BJ (cell line): ENCODE data around the gene MRPL48. TPM values are rescaled to one million over a fixed set of nuclear protein-coding genes. Genes with fewer than 3 reads are reported as not detected.

ENCODE experiments used
- CTCF ChIA-PET: fragments of 350-600 bp; formaldehyde crosslinking; extraction: SDS; loops from one replicate; lab custom pipeline; 2021; ENCODE audit warnings: antibody characterized with exemption, inconsistent platforms; lab: Yijun Ruan, JAX
- POLR2A ChIA-PET: fragments of 300-600 bp; sonication (Branson Sonifier 250); formaldehyde crosslinking; extraction: SDS; loops from one replicate; lab custom pipeline; 2021; ENCODE audit warnings: antibody characterized with exemption; lab: Charles Lee
- DNase-seq: peaks from one replicate; pipeline ENCODE4 v3.0.0-alpha.2; 2011; ENCODE audit warnings: low read depth
- H3K27me3 ChIP-seq: 2 replicates; pipeline ENCODE4 v1.6.0; 2011; ENCODE audit warnings: low read length; ENCODE audit not compliant: control insufficient read depth, insufficient read depth
- H3K36me3 ChIP-seq: 2 replicates; pipeline ENCODE4 v1.5.1; 2011; ENCODE audit warnings: low read length; ENCODE audit not compliant: control insufficient read depth, insufficient read depth
- H3K4me3 ChIP-seq: 2 replicates; pipeline ENCODE4 v1.5.1; 2011; ENCODE audit warnings: low read depth, mild to moderate bottlenecking, control low read depth, low read length
- polyA plus RNA-seq: library from polyadenylated mRNA; depleted of rRNA; stranded (reverse); fragments of >200 nt; gene quantifications from 2 replicates; pipeline ENCODE4 v1.2.3, GENCODE V29; 2011
- TF ChIP-seq, protein P1 (sequence below): IDR thresholded peaks from 2 replicates; pipeline ENCODE4 v1.5.1; 2011; ENCODE audit warnings: low read depth, mild to moderate bottlenecking, control low read depth, inconsistent platforms, low read length, moderate library complexity; ENCODE audit not compliant: insufficient read depth

MRPL48 gene
- polyA plus RNA-seq, 1 experiment = 52.3 TPM

DNA sequence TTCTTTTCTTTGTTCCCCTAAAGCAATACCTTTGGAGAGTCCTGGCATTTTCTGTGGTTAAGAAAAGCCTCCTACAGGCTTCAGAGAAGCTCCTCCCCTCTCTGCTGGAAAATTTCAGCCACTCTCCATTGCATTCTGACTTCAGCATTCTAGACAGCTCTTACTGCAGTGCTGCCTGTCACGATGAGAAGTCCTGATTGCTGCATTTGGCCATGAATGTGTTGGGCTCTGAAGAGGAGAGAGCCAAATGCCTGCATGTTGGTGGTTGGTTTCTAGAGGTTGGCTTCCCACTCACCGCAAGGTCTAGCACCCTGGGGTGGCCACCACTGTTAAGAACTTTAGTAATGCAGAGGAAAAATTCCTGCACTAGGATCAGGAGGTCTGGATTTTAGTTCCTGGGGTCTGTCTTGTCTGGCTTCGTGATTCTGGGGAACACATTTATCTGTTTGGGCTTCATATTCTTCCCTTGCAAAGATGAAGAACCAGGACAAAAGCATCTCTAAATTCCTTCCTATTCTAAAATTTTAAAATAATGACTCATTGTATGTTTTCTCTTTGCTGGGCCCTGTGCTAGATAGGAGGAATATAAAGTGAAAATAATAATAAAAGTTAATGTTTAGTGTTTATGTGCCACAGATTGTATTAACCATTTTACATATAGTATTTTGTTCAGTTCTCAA is 50.9 kb downstream of the MRPL48 start:
- no peak for DNase-seq
- ChIA-PET CTCF (no interaction called here), POLR2A (no interaction called here)
- Histone ChIP-seq H3K4me3 (no peak overlapping the region), H3K36me3 (no peaks in the 10 kb centered on the region), H3K27me3 (no peaks in the 10 kb centered on the region)
- TF ChIP-seq, protein P1, sequence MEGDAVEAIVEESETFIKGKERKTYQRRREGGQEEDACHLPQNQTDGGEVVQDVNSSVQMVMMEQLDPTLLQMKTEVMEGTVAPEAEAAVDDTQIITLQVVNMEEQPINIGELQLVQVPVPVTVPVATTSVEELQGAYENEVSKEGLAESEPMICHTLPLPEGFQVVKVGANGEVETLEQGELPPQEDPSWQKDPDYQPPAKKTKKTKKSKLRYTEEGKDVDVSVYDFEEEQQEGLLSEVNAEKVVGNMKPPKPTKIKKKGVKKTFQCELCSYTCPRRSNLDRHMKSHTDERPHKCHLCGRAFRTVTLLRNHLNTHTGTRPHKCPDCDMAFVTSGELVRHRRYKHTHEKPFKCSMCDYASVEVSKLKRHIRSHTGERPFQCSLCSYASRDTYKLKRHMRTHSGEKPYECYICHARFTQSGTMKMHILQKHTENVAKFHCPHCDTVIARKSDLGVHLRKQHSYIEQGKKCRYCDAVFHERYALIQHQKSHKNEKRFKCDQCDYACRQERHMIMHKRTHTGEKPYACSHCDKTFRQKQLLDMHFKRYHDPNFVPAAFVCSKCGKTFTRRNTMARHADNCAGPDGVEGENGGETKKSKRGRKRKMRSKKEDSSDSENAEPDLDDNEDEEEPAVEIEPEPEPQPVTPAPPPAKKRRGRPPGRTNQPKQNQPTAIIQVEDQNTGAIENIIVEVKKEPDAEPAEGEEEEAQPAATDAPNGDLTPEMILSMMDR = no peak

DNA sequence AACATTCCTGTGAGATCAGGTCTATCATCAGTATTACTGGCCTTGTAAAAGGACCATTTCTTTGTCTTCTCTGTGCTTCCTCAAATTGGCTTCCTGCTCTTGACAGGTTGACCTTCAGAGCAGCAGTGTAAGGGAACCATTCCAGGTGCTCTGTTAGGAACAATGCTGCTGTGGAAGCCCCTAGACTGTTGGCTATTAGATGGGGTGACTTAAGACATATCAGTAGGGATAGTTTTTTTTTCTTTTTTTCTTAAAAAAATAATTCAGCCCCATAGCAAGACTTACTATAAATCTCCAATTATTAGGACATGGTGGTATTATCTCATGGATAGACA is 51.4 kb downstream of the MRPL48 start:
- no peaks in the 10 kb centered on the region for H3K36me3 ChIP-seq
- H3K27me3 ChIP-seq = no peaks in the 10 kb centered on the region
- POLR2A ChIA-PET = no interaction called here

DNA sequence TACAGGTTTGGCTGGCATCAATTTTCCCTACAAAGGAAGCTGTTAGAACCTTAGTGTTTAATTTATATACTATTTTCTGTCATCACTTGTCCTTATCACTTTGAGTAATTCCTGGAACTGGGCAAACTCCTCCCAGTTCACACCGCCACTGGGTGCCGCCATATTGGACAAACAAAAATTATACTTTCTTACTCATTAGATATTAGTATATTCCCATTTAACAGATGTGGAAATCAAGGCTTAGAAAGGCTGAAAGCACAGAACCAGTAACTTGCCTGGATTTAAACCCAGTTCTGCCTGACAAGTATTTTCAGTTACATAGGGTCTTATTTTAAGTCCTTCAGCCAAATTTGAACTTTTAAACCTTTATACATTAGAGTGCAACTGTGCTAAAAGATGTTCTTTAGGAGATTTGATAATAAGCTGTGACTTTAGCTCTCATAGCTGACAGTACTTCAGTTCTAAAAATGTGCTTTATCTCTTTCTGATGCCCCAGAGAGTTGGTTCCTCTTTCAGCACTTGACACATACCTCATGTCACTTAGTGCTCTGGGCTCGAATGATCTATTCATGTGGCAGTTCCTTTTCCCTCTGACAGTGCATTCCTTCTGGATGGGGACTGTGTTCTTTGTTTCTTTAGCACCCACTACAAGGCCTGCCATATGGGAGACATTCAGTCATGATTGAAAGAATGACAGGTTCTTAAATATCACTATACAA is 63.5 kb downstream of the MRPL48 start:
- TF ChIP-seq, protein P1 = no peak
- no peak overlapping the region for H3K4me3 ChIP-seq
- POLR2A ChIA-PET = no interaction called here
- CTCF ChIA-PET = no interaction called here
- no peaks in the 10 kb centered on the region for H3K36me3 ChIP-seq
- DNase-seq = no peak
- no peaks in the 10 kb centered on the region for H3K27me3 ChIP-seq

More for the DNA sequence above, 51.4 kb downstream of the MRPL48 start:
- TF ChIP-seq, protein P1 = no peak
- DNase-seq = no peak
- no peak overlapping the region for H3K4me3 ChIP-seq
- CTCF ChIA-PET = no interaction called here

DNA sequence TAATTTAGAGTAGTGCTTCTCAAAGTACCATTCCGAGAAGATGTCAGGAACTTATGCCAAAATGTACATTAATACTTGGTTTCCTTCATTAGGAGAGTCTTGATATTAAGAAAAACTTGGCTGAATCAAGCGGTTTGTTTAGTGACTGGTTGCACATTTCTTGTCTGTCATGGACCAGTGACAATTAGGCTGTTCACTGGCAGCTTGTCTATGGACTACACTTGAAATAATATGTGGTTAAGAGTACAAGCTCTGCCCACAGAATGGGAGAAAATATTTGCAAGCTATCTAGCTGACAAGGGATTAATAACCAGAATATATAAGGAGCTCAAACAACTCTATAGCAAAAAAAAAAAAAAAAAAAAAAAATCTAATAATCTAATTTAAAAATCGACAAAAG is 64.4 kb downstream of the MRPL48 start:
- Histone ChIP-seq H3K4me3 (no peak overlapping the region), H3K27me3 (no peaks in the 10 kb centered on the region), H3K36me3 (no peaks in the 10 kb centered on the region)
- DNase-seq = no peak
- ChIA-PET POLR2A (no interaction called here), CTCF (no interaction called here)
- TF ChIP-seq, protein P1 = no peak

DNA sequence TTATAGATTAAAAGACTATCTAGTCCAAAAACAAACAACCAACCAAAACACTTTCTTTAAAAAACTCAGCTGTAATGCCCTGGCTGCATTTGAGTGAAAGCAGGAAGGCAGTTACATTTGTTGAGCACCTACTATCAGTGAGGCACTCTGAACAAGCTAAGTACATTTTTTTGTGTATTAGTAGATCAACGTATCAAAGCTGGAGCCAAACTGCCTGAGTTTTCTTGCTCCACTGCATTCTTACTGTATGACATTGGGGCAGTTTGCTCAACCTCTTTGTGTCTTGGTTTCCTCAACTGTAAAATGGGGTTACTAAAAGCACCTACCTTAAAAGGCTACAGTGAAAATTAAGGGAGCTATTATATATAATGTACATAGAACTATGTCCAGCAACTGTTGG is 67.0 kb downstream of the MRPL48 start:
- POLR2A ChIA-PET = no interaction called here
- TF ChIP-seq, protein P1 = no peak
- H3K36me3 ChIP-seq = no peaks in the 10 kb centered on the region
- DNase-seq = no peak
- CTCF ChIA-PET = interaction anchor here (1.1 kb wide), 1 partner anchor 25 kb away, joined by 3 read pairs; no protein-coding TSS in a partner anchor
- no peaks in the 10 kb centered on the region for H3K27me3 ChIP-seq
- no peak overlapping the region for H3K4me3 ChIP-seq
